GM12874 (cell line): ENCODE results near the gene SSX7.
"Not testable (repeated sequence)": the region's sequence is repeated elsewhere in the genome, so short reads cannot be mapped to it uniquely, and the experiment has no call there.

Experiments
- TF ChIP-seq, protein P1 (sequence below): IDR thresholded peaks from 2 replicates; pipeline ENCODE4 v1.5.1; 2011; ENCODE audit warnings: low read depth, mild to moderate bottlenecking, control low read depth, low read length, moderate library complexity; ENCODE audit not compliant: insufficient read depth

The SSX7 gene

GRCh38 chrX:52654800-52655199, at the start of gene SSX7:
SSX7 (minus strand) TSS chrX:52654900; CDS start chrX:52653472, 1,428 bp downstream.
- TF ChIP-seq, protein P1, sequence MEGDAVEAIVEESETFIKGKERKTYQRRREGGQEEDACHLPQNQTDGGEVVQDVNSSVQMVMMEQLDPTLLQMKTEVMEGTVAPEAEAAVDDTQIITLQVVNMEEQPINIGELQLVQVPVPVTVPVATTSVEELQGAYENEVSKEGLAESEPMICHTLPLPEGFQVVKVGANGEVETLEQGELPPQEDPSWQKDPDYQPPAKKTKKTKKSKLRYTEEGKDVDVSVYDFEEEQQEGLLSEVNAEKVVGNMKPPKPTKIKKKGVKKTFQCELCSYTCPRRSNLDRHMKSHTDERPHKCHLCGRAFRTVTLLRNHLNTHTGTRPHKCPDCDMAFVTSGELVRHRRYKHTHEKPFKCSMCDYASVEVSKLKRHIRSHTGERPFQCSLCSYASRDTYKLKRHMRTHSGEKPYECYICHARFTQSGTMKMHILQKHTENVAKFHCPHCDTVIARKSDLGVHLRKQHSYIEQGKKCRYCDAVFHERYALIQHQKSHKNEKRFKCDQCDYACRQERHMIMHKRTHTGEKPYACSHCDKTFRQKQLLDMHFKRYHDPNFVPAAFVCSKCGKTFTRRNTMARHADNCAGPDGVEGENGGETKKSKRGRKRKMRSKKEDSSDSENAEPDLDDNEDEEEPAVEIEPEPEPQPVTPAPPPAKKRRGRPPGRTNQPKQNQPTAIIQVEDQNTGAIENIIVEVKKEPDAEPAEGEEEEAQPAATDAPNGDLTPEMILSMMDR = not testable (repeated sequence)

DNA sequence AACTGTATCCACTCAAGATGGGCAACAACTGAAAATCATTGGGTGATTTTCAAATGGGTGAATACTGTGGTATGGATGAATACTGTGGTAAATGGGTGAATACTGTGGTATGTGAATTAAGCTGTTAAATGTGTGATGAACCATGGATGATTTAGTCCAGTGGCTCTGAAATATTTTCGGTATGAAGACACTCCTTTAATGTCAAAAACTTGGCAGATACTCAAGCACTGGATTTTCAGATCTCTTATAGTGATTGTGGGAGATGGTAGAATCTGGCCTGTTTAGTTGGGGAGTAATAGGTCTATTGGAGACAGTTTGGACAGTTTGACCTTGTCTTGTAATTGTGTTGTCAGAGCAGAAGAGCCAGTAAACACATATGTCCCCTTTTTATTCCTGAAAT, 45.7 kb downstream of the SSX7 start:
- TF ChIP-seq, protein P1 = no peak

DNA sequence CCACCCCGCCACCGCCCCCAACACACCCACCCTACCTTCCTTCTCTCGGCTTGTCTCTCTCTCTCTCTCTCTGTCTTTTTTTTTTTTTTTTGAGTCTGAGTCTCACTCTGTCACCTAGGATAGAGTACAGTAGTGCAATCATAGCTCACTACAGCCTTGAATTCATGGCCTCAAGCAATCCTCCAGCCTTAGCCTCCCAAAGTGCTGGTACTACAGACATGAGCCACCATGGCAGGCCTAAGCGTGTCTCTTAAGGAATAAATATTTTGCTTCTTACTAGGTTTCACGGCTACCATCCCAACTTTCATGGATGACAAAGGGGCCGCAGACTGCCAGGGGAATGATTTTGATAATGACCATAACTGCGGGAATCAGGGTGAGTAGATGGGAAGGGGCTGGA, 55.8 kb downstream of the SSX7 start:
- TF ChIP-seq, protein P1 = no peak

GRCh38 chrX:52594658-52595057, 60.0 kb downstream of the SSX7 start:
- TF ChIP-seq, protein P1 = no peak
